Activated T-helper 1 cell treated with anti-CD3 and anti-CD28 coated beads, Interleukin-12 subunit alpha, Interleukin-12 subunit beta, Interleukin-2, Interleukin-4 antibody, amounts not matched to agents 30 ng/mL and 10 ng/mL and 1 ng/mL, durations not matched to agents 14 hours and 24 hours and 36 hours (primary cell): Measurements from ENCODE around the gene MSRB1. TPM values are rescaled to one million over a fixed set of nuclear protein-coding genes. Genes with fewer than 3 reads are reported as not detected.
"Not testable (repeated sequence)": the region's sequence is repeated elsewhere in the genome, so short reads cannot be mapped to it uniquely, and the experiment has no call there.

Source experiments
- DNase-seq: peaks from one replicate; pipeline ENCODE4 v3.0.0; 2021; ENCODE audit warnings: low spot score
- H3K27ac Mint-ChIP-seq: one replicate; pipeline ENCODE4 v1.8.0; 2021; ENCODE audit warnings: mild to moderate bottlenecking, mixed read lengths
- H3K27me3 Mint-ChIP-seq: one replicate; pipeline ENCODE4 v1.8.0; 2022; ENCODE audit warnings: mild to moderate bottlenecking, moderate library complexity, mixed read lengths; ENCODE audit not compliant: insufficient read depth
- H3K36me3 Mint-ChIP-seq: one replicate; pipeline ENCODE4 v1.8.0; 2021; ENCODE audit warnings: low read depth, mixed read lengths
- H3K4me1 Mint-ChIP-seq: one replicate; pipeline ENCODE4 v1.8.0; 2021; ENCODE audit warnings: low read depth, mixed read lengths
- H3K4me3 Mint-ChIP-seq: one replicate; pipeline ENCODE4 v1.8.0; 2021; ENCODE audit warnings: mild to moderate bottlenecking, moderate library complexity, mixed read lengths
- H3K9me3 Mint-ChIP-seq: one replicate; pipeline ENCODE4 v1.8.0; 2021; ENCODE audit warnings: mixed read lengths
- intact Hi-C: fragments of 100-400 bp; cut with micrococcal nuclease; formaldehyde crosslinking; loops from one replicate; pipeline ENCODE4 v1.15.1; 2024
- total RNA-seq: library from RNA; stranded (reverse); gene quantifications from 2 replicates; pipeline ENCODE4 v1.2.3, GENCODE V29; 2022

The MSRB1 gene
- total RNA-seq, 1 donor from 2014 or later = 22.1 TPM

DNA sequence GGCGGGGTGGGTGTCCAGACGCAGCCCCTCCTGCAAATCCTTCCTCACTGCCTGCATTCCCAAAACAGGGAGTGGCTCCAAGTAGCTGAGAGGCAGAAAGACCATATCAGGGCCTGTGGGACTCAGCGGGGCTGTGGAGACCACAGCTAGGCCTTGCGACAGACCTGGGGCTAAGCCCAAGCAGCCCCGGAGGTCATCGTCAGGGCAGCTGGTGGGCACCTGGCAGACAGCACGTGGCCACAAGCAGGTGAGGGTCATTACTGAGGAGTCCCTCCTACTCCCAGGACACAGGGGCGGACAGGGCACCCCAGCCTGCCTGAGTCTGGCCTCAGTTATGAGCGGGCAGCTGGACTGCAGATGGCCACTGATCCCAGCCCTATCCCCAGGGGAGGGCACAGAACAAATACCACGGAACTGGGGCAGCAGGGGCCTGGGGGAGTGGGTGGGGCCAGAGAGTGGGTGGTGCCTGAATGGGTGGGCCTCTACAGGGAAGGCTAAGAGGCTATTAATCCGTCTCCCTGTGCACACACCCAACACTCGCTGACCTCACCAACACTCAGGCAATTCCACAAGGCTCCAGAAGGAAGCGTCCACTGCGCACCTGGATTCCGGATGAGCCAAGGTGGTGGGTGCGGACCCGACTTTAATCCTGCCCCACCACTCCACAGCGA is 33.3 kb downstream of the MSRB1 start:
- Mint-ChIP-seq H3K36me3 (no peaks in the 10 kb centered on the region), H3K4me1 (no peaks in the 10 kb centered on the region), H3K27ac (no peak overlapping the region), H3K27me3 (peaks cover 4% of the 10 kb centered on the region), H3K9me3 (no peaks in the 10 kb centered on the region), H3K4me3 (no peak overlapping the region)
- DNase-seq = no peak
- intact Hi-C loops = no loop called here

DNA sequence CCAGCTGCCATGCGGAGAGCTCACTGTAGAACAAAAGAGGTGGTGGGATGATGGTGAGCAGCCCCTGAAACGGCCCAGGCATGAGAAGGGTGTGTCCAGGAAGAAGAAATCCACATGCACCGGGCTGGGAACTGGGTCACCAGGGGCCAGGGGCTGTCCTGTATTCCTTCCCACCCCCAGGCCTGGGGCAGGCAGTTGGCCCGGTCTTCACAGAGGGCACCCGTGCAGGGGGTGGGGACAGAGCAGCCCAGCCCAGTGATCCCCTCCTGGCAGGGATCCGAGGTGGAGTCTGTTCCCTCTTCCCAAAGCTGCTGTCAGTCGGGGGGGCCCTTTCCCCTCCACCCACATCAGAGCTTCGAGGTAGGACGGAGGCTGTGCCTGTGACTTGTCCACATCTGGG is 34.0 kb downstream of the MSRB1 start:
- Mint-ChIP-seq H3K4me3 (no peak overlapping the region), H3K4me1 (no peaks in the 10 kb centered on the region), H3K27ac (no peak overlapping the region), H3K9me3 (no peaks in the 10 kb centered on the region), H3K27me3 (peaks cover 4% of the 10 kb centered on the region), H3K36me3 (no peaks in the 10 kb centered on the region)
- intact Hi-C loops = no loop called here
- no peak for DNase-seq

DNA sequence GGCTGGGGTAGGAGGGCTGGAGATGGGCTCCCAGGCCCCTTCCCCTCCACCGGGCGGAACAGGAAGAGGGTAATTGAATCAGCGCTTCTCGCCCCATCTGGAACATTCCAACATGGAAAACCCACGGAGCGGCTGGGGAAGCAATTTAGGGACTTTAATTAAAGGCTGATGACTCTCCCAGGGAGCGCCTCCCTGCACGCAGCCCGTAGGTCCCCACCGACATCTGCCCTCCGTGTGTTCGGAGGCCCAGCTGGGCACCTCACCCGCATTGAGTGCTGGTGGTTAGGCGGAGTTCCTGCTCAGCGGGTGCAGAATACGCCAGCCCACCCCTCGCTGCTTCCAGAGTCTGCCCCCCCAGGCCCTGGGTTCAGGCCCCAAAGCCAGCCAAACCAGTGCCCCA is 34.8 kb downstream of the MSRB1 start:
- Mint-ChIP-seq H3K9me3 (no peaks in the 10 kb centered on the region), H3K36me3 (no peaks in the 10 kb centered on the region)
- no peak for DNase-seq

DNA sequence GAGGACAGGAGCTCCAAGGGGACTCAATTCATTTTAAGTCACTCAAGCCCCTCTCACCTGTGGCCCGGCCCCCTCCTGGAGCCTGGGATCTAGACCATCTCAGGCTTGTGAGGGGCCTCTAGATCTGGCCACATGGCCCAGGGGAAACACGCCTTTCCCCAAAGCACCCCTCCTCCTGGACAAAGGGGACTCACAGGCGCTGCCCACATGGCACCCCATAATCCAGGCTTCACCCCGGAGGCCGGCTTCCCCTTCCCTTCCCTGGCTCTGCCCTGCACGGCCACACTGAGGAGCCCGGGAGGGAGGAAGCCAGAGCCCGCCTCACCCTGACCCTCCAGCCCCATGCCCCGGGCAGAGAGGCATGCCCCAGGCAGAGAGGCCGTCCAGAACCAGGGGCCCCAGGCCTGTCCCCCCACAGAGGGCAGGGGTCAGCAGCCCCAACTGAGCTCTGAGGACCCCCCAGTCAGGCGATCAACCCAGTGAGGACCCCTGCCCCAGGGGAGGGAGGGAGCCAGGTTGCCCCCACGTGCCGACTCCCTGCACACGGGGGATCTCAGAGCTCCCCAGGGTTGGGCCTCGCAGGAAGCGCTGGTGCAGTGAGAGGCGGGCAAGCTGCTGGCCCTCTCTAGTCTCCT is 35.7 kb downstream of the MSRB1 start:
- no peak overlapping the region for H3K4me3 Mint-ChIP-seq
- H3K27me3 Mint-ChIP-seq = peaks cover 4% of the 10 kb centered on the region
- no peaks in the 10 kb centered on the region for H3K9me3 Mint-ChIP-seq
- no peaks in the 10 kb centered on the region for H3K36me3 Mint-ChIP-seq
- H3K4me1 Mint-ChIP-seq = no peaks in the 10 kb centered on the region
- no peak for DNase-seq
- intact Hi-C loops = no loop called here
- no peak overlapping the region for H3K27ac Mint-ChIP-seq

More for the DNA sequence above, 34.8 kb downstream of the MSRB1 start:
- Mint-ChIP-seq H3K4me3 (no peak overlapping the region), H3K4me1 (no peaks in the 10 kb centered on the region), H3K27ac (no peak overlapping the region), H3K27me3 (peaks cover 4% of the 10 kb centered on the region)
- intact Hi-C loops = no loop called here

DNA sequence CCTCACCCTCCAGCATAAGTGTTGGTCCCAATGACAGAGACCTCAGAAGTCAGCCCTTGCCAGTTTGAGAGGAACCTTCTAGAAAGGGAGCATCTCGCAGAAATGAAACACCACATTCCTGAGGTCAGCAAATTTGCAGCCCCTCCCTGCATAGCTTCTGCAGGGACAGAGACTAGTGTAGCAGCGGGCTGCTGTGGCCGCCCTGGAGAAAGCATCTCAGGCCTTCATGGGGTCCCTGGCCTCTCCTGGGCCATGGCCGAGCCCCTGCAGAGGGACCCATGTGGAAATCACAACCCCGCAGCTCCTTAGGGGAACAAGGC is 36.2 kb downstream of the MSRB1 start:
- intact Hi-C loops = no loop called here
- Mint-ChIP-seq H3K4me1 (no peaks in the 10 kb centered on the region), H3K27ac (no peak overlapping the region)

DNA sequence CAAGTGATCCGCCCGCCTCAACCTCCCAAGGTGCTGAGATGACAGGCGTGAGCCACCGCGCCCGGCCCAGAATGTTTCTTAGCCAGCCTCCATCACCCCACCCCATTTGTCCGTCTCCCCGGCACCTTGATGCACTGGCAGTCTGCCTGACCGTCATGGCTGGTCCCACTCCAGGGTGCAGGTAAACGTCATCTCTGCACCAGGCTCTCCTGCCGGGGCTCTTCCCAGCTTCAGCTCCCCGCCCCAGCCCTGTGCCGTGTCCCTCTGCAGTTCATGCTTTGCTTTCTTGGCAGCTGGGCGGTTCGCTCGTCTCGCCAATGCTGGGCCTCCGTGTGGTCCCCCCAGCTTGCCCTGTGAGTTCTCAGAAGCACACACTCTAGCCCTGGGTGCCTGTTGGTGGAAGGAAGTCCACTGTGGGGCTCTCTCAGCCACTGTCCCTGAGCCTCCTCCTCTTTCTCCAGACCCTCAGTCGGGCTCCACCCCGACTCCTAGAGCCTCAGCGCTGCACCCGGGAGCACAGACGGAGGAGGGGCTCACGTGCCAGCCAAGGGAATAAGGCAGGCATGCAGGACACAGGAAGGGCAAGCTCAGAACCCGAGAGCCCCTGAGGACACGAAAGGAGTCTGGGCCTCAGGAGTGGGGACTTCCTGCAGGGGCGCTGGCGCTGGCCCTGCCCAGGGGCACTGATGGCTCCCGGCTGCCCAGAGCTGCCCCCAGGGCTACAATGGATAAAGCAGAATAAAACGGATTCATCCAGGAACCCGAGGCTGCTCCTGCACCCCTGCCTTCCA is 36.7 kb downstream of the MSRB1 start:
- H3K27me3 Mint-ChIP-seq = peaks cover 4% of the 10 kb centered on the region
- H3K9me3 Mint-ChIP-seq = no peaks in the 10 kb centered on the region
- H3K36me3 Mint-ChIP-seq = no peaks in the 10 kb centered on the region
- H3K4me3 Mint-ChIP-seq = no peak overlapping the region
- no peaks in the 10 kb centered on the region for H3K4me1 Mint-ChIP-seq
- intact Hi-C loops = no loop called here
- DNase-seq = no peak
- H3K27ac Mint-ChIP-seq = no peak overlapping the region

More for the DNA sequence above, 36.2 kb downstream of the MSRB1 start:
- DNase-seq = no peak
- Mint-ChIP-seq H3K4me3 (no peak overlapping the region), H3K27me3 (peaks cover 4% of the 10 kb centered on the region), H3K36me3 (no peaks in the 10 kb centered on the region), H3K9me3 (no peaks in the 10 kb centered on the region)

DNA sequence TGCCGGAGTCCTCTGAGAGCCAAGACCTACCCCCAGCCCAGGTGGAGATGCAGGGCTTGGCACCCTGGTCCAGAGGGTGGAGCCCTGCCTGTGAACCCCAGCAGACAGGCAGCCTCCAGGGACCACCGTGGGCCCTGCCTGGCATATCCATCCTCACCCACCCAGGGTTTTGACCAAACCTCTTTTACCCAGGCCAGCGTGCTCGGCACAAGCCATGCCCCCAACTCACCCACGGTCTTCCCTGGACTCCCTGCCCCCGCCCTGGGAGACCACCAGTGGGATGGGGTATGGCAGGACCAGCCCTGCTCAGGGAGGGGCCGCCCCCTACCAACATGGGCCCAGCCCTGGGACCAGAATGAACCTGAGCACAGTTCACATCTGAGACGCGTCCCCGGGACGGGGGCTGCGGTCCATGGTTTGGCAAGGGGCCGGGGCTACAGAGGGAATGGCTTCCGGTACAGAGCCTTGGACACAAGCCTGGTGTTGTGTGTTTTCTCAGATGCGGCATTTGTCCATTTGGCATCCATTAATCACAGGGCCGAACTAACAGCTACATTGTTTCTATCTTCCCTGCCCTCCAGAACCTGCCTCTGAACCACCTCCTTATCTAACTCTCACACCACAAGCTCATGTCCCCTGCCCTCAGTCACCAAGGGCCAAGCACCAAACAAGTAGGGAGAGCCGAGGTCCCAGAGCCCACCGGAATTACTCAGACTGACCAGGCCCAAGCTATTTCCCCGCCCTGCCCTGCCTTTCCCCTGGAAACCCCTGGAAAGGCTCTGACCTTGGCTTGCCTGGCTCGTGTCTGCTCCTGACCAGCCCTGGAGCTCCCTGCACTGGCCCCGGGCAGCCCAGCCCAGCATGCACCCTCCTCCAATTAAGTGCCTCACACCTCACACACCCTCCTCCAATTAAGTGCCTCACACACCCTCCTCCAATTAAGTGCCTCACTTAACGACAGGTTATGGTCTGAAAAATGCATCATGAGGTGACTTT is 38.9 kb downstream of the MSRB1 start:
- no peaks in the 10 kb centered on the region for H3K36me3 Mint-ChIP-seq
- peaks cover 4% of the 10 kb centered on the region for H3K27me3 Mint-ChIP-seq
- H3K27ac Mint-ChIP-seq = no peak overlapping the region
- no peak overlapping the region for H3K4me3 Mint-ChIP-seq
- H3K4me1 Mint-ChIP-seq = no peaks in the 10 kb centered on the region
- no peaks in the 10 kb centered on the region for H3K9me3 Mint-ChIP-seq
- DNase-seq = no peak
- intact Hi-C loops = no loop called here

DNA sequence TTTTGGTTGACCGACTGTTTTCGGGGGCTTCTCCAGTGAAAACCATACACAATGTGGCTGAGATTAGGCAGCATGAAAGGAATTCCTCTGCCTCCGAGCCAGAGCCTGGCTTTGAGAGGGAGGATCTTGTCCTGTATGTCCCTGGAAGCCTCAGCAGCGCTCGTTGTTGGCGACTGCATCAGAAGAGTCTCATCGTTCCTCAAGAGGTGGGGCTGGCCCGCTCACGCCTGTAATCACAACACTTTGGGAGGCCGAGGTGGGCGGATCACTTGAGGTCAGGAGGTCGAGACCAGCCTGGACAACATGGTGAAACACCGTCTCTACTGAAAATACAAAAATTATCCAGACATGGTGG is 39.8 kb downstream of the MSRB1 start:
- no peaks in the 10 kb centered on the region for H3K9me3 Mint-ChIP-seq
- H3K36me3 Mint-ChIP-seq = no peaks in the 10 kb centered on the region
- DNase-seq = no peak
- no peak overlapping the region for H3K4me3 Mint-ChIP-seq
- peaks cover 4% of the 10 kb centered on the region for H3K27me3 Mint-ChIP-seq
- no peaks in the 10 kb centered on the region for H3K4me1 Mint-ChIP-seq
- H3K27ac Mint-ChIP-seq = no peak overlapping the region
- intact Hi-C loops = no loop called here

DNA sequence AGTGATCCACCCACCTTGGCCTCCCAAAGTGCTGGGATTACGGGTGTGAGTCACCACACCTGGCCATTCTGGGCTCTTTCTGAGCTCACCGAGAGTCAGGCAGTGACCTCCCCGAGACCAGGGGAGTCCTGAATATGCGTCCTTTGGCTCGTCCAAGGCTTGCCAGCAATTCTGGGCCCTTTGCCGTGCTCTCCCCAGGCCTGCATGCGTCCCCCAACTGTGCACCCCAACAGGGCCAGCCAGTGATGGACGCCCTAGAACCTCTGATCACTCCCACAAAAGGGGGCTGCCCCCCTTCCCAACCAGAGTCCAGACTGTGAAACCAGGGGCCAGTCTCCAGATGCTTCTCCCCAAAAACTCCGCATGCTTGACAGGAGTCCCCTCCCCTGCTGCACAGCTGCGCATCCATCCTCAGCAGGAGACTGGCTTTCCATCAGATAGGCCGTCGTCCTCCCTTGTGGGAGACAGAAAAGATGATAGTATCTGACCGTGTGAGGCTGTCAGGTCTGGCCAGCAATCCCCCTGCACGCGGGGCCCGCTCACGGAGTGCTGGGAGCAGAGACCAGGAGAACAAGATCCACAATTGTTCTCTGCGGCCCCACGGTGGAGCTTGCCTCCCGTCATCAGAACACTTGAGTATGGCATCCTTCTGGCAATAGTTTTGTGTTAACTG is 40.3 kb downstream of the MSRB1 start:
- H3K9me3 Mint-ChIP-seq = no peaks in the 10 kb centered on the region
- H3K27ac Mint-ChIP-seq = no peak overlapping the region
- no peaks in the 10 kb centered on the region for H3K4me1 Mint-ChIP-seq
- intact Hi-C loops = no loop called here
- no peaks in the 10 kb centered on the region for H3K36me3 Mint-ChIP-seq
- H3K4me3 Mint-ChIP-seq = no peak overlapping the region
- H3K27me3 Mint-ChIP-seq = peaks cover 6% of the 10 kb centered on the region
- DNase-seq = no peak

DNA sequence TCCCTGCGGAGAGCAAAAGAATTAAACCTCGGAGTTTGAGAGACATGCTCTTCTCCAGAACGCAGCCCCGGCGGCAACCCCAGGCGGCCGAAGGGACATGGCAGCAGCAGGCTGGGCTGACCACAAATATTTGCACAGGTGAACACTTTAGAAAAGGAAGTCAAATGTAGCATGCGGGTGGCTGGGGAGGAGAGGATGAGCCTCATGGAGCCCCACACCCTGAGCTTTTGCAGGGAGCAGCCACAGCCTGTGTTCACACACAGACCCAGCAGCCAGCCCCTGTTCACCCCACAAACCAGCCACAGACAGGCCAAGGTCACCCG is 42.6 kb downstream of the MSRB1 start:
- DNase-seq = no peak

DNA sequence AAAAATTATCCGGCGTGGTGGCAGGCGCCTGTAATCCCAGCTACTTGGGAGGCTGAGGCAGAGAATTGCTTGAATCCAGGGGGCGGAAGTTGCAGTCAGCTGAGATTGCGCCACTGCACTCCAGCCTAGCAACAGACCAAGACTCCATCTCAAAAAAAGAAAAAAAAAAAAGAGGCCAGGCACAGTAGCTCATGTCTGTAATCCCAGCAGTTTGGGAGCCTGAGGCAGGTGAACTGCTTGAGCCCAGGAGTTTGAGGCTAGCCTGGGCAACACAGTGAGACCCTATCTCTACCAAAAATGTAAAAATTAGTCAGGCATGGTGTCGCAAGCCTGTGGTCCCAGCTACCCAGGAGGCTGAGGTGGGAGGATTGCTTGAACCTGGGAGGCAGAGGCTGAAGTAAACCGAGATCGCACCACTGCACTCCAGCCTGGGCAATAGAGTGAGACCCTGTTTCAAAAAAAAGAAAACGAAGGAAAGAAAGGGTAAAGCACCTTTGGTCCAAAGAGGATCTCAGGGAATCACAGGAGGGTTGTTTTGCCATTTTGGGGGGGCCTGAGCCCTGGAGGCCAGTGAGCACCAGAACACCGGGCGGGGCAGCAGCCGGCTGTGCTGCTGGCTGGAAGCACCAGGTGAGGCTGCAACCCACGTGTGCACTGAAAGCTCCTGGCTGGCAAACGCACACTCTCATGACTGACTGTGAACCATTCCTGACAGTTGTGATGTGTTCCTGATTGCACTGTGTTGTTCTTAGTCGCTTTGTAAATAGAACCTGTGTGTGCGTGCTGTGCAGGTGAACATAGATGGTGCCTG is 43.2 kb downstream of the MSRB1 start:
- Mint-ChIP-seq H3K27me3 (peaks cover 8% of the 10 kb centered on the region), H3K4me1 (no peaks in the 10 kb centered on the region), H3K27ac (no peak overlapping the region), H3K4me3 (no peak overlapping the region), H3K9me3 (no peaks in the 10 kb centered on the region), H3K36me3 (no peaks in the 10 kb centered on the region)
- DNase-seq = no peak
- intact Hi-C loops = no loop called here

More for the DNA sequence above, 42.6 kb downstream of the MSRB1 start:
- no peak overlapping the region for H3K4me3 Mint-ChIP-seq
- intact Hi-C loops = no loop called here
- peaks cover 8% of the 10 kb centered on the region for H3K27me3 Mint-ChIP-seq
- H3K9me3 Mint-ChIP-seq = no peaks in the 10 kb centered on the region
- no peaks in the 10 kb centered on the region for H3K36me3 Mint-ChIP-seq
- H3K27ac Mint-ChIP-seq = no peak overlapping the region
- H3K4me1 Mint-ChIP-seq = no peaks in the 10 kb centered on the region

DNA sequence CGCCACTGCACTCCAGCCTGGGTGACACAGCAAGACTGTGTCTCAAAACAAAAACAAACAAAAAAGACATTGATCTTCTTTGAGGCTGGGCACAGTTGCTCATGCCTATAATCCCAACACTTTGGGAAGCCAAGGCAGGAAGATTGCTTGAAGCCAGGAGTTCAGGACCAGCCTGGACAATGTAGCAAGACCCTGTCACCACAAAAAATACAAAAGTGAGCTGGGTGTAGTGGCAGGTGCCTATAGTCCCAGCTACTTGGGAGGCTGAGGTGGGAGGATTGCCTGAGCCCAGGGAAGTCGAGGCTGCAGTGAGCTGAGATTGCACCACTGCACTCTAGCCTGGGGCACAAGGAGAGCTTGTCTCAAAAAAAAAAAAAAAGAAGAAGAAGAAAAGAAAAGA is 45.3 kb downstream of the MSRB1 start:
- DNase-seq, H3K9me3 Mint-ChIP-seq, intact Hi-C loops, H3K27ac Mint-ChIP-seq, H3K4me3 Mint-ChIP-seq, H3K27me3 Mint-ChIP-seq, H3K36me3 Mint-ChIP-seq, H3K4me1 Mint-ChIP-seq: not testable (repeated sequence)
